ENCODE data around the gene PDK1.

DNA sequence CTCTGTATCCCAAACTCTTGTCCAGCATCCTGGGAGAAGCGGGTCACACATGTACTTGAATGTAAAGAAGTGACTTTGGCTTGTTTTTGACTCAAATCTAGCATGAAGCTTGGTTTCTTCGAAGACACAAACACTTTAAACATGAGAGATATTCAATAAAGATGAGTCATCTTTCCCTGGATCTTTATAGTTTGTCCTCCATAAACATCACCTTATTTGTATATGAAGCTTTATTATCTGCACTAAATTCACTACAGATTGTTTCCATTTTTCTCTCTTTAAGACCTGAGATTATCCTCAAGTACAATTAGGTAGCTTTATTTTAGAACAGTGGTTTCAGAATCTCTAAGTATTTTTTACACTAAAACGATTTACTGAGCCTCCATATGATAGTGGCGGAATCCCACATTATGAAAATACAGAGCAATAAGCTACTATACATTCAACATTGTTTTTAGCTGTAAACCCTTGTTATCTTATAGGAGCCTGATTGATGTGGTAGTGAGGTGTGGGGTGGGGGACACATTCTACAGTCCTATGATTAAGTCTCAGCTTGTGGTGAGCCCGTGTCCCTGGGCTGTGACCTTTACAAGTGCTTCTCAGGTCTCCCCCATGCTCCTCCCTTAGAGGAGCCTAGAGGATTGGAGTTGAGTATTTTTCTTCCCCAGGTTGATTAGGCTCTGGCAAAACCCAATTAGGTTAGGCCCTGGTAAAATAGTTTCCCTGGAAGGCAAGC, 100.1 kb downstream of the PDK1 start:
- TF ChIP-seq, protein P1, sequence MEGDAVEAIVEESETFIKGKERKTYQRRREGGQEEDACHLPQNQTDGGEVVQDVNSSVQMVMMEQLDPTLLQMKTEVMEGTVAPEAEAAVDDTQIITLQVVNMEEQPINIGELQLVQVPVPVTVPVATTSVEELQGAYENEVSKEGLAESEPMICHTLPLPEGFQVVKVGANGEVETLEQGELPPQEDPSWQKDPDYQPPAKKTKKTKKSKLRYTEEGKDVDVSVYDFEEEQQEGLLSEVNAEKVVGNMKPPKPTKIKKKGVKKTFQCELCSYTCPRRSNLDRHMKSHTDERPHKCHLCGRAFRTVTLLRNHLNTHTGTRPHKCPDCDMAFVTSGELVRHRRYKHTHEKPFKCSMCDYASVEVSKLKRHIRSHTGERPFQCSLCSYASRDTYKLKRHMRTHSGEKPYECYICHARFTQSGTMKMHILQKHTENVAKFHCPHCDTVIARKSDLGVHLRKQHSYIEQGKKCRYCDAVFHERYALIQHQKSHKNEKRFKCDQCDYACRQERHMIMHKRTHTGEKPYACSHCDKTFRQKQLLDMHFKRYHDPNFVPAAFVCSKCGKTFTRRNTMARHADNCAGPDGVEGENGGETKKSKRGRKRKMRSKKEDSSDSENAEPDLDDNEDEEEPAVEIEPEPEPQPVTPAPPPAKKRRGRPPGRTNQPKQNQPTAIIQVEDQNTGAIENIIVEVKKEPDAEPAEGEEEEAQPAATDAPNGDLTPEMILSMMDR (IDR thresholded peaks at IDR 0.05) = no peak
- no peak for TF ChIP-seq POLR2A (IDR thresholded peaks at IDR 0.05)
